HUES64 (cell line): ENCODE results near the gene RAB11FIP2.

Experiments
- H3K27ac ChIP-seq: 2 replicates; pipeline ENCODE4 v1.7.0; 2013; ENCODE audit warnings: low read depth, low read length, inconsistent platforms
- H3K27me3 ChIP-seq: 2 replicates; pipeline ENCODE4 v1.6.1; 2013; ENCODE audit warnings: mild to moderate bottlenecking, low read length; ENCODE audit not compliant: insufficient read depth
- H3K36me3 ChIP-seq: 2 replicates; pipeline ENCODE4 v1.6.1; 2013; ENCODE audit warnings: mild to moderate bottlenecking, low read length; ENCODE audit not compliant: insufficient read depth
- H3K4me1 ChIP-seq: 2 replicates; pipeline ENCODE4 v1.6.1; 2013; ENCODE audit warnings: mild to moderate bottlenecking, low read length, moderate library complexity; ENCODE audit not compliant: insufficient read depth
- H3K4me3 ChIP-seq: 2 replicates; pipeline ENCODE4 v1.5.1; 2013; ENCODE audit warnings: mild to moderate bottlenecking, low read length, moderate library complexity
- H3K9ac ChIP-seq: 2 replicates; pipeline ENCODE4 v1.6.1; 2013; ENCODE audit warnings: mild to moderate bottlenecking, low read depth, low read length
- H3K9me3 ChIP-seq: 2 replicates; pipeline ENCODE4 v1.6.1; 2013; ENCODE audit warnings: low read depth, low read length; ENCODE audit not compliant: insufficient read depth
- WGBS: fragments of 150-250, 120-280 bp; methylation state at CpG from one replicate; pipeline ENCODE4 v1.1.7; 2013; ENCODE audit warnings: missing lambda C conversion rate; 5-methylcytosine and 5-hydroxymethylcytosine counted together

Gene RAB11FIP2

GRCh38 chr10:118007773-118008172 lies 39.0 kb downstream of the RAB11FIP2 start:
- 87% methylated on average over 3 of the region's 3 CpGs for WGBS

GRCh38 chr10:118003126-118003525 lies 43.6 kb downstream of the RAB11FIP2 start:
- H3K9me3 ChIP-seq = no peaks in the 10 kb centered on the region
- peaks cover 19% of the 10 kb centered on the region for H3K36me3 ChIP-seq
- no peak overlapping the region for H3K27ac ChIP-seq
- no peak overlapping the region for H3K9ac ChIP-seq
- 95% methylated on average over 1 of the region's 1 CpG for WGBS
- H3K4me3 ChIP-seq = no peak overlapping the region
- H3K4me1 ChIP-seq = 0 out of 2 replicates have a peak, but pooled peaks cover 3% of the 10 kb centered on the region
- H3K27me3 ChIP-seq = no peaks in the 10 kb centered on the region

More at GRCh38 chr10:118007773-118008172, 39.0 kb downstream of the RAB11FIP2 start:
- peaks cover 2% of the 10 kb centered on the region; the same call in 1 of the 2 replicates for H3K4me1 ChIP-seq
- no peaks in the 10 kb centered on the region for H3K9me3 ChIP-seq
- H3K27me3 ChIP-seq = no peaks in the 10 kb centered on the region
- H3K27ac ChIP-seq = no peak overlapping the region
- H3K4me3 ChIP-seq = no peak overlapping the region
- peaks cover 27% of the 10 kb centered on the region for H3K36me3 ChIP-seq
- no peak overlapping the region for H3K9ac ChIP-seq

- WGBS = 88% methylated on average over 6 of the region's 6 CpGs
Observed at GRCh38 chr10:118002581-118002980, 44.2 kb downstream of the RAB11FIP2 start.

GRCh38 chr10:117997673-117998072 lies 49.1 kb downstream of the RAB11FIP2 start:
- 100% methylated on average over 1 of the region's 1 CpG for WGBS

More at GRCh38 chr10:118002581-118002980, 44.2 kb downstream of the RAB11FIP2 start:
- Histone ChIP-seq H3K9ac (no peak overlapping the region), H3K9me3 (no peaks in the 10 kb centered on the region), H3K4me3 (no peak overlapping the region), H3K36me3 (peaks cover 14% of the 10 kb centered on the region; the same call in 1 of the 2 replicates), H3K4me1 (0 out of 2 replicates have a peak, but pooled peaks cover 3% of the 10 kb centered on the region), H3K27ac (no peak overlapping the region), H3K27me3 (no peaks in the 10 kb centered on the region)

GRCh38 chr10:117996709-117997108 lies 50.0 kb downstream of the RAB11FIP2 start:
- Histone ChIP-seq H3K4me1 (peaks cover 10% of the 10 kb centered on the region), H3K27ac (no peak overlapping the region), H3K27me3 (no peaks in the 10 kb centered on the region), H3K9me3 (no peaks in the 10 kb centered on the region), H3K4me3 (no peak overlapping the region), H3K9ac (no peak overlapping the region), H3K36me3 (no peaks in the 10 kb centered on the region)
- 91% methylated on average over 1 of the region's 1 CpG for WGBS

More at GRCh38 chr10:117997673-117998072, 49.1 kb downstream of the RAB11FIP2 start:
- no peak overlapping the region for H3K4me3 ChIP-seq
- no peaks in the 10 kb centered on the region for H3K36me3 ChIP-seq
- H3K27me3 ChIP-seq = no peaks in the 10 kb centered on the region
- no peak overlapping the region for H3K9ac ChIP-seq
- no peaks in the 10 kb centered on the region for H3K9me3 ChIP-seq
- peaks cover 13% of the 10 kb centered on the region for H3K4me1 ChIP-seq
- no peak overlapping the region for H3K27ac ChIP-seq

GRCh38 chr10:117994771-117995170 lies 52.0 kb downstream of the RAB11FIP2 start:
- H3K4me3 ChIP-seq = no peak overlapping the region
- WGBS = 84% methylated on average over 2 of the region's 2 CpGs
- no peaks in the 10 kb centered on the region for H3K36me3 ChIP-seq

GRCh38 chr10:117993166-117993565 lies 53.6 kb downstream of the RAB11FIP2 start:
- 89% methylated on average over 4 of the region's 4 CpGs for WGBS
- no peaks in the 10 kb centered on the region for H3K36me3 ChIP-seq
- H3K27ac ChIP-seq = no peak overlapping the region
- H3K4me3 ChIP-seq = no peak overlapping the region
- H3K27me3 ChIP-seq = no peaks in the 10 kb centered on the region
- no peaks in the 10 kb centered on the region for H3K9me3 ChIP-seq
- no peak overlapping the region for H3K9ac ChIP-seq
- H3K4me1 ChIP-seq = peaks cover 27% of the 10 kb centered on the region

More at GRCh38 chr10:117994771-117995170, 52.0 kb downstream of the RAB11FIP2 start:
- Histone ChIP-seq H3K27me3 (no peaks in the 10 kb centered on the region), H3K9me3 (no peaks in the 10 kb centered on the region), H3K9ac (no peak overlapping the region), H3K4me1 (peaks cover 16% of the 10 kb centered on the region), H3K27ac (no peak overlapping the region)

- Histone ChIP-seq H3K9ac (no peak overlapping the region), H3K9me3 (no peaks in the 10 kb centered on the region), H3K27ac (no peak overlapping the region), H3K36me3 (no peaks in the 10 kb centered on the region), H3K27me3 (no peaks in the 10 kb centered on the region), H3K4me1 (peaks cover 27% of the 10 kb centered on the region), H3K4me3 (no peak overlapping the region)
- WGBS = 93% methylated on average over 7 of the region's 8 CpGs
Observed at GRCh38 chr10:117991701-117992100, 55.0 kb downstream of the RAB11FIP2 start.

GRCh38 chr10:117989962-117990361 lies 56.8 kb downstream of the RAB11FIP2 start:
- WGBS = 89% methylated on average over 2 of the region's 4 CpGs
- no peak overlapping the region for H3K9ac ChIP-seq
- H3K9me3 ChIP-seq = no peaks in the 10 kb centered on the region
- H3K27ac ChIP-seq = no peak overlapping the region
- no peak overlapping the region for H3K4me3 ChIP-seq
- H3K36me3 ChIP-seq = no peaks in the 10 kb centered on the region
- peaks cover 27% of the 10 kb centered on the region for H3K4me1 ChIP-seq
- no peaks in the 10 kb centered on the region for H3K27me3 ChIP-seq

GRCh38 chr10:117988814-117989213 lies 57.9 kb downstream of the RAB11FIP2 start:
- H3K27me3 ChIP-seq = no peaks in the 10 kb centered on the region
- H3K9ac ChIP-seq = no peak overlapping the region
- H3K4me1 ChIP-seq = peaks cover 26% of the 10 kb centered on the region
- no peak overlapping the region for H3K27ac ChIP-seq
- no peak overlapping the region for H3K4me3 ChIP-seq
- WGBS = 93% methylated on average over 1 of the region's 3 CpGs
- H3K36me3 ChIP-seq = no peaks in the 10 kb centered on the region
- no peaks in the 10 kb centered on the region for H3K9me3 ChIP-seq

GRCh38 chr10:117987244-117987909 lies 59.4 kb downstream of the RAB11FIP2 start:
- H3K4me3 ChIP-seq = no peak overlapping the region
- H3K9ac ChIP-seq = no peak overlapping the region
- H3K4me1 ChIP-seq = peaks cover 16% of the 10 kb centered on the region
- H3K27ac ChIP-seq = no peak overlapping the region
- H3K27me3 ChIP-seq = no peaks in the 10 kb centered on the region
- no peaks in the 10 kb centered on the region for H3K36me3 ChIP-seq
- H3K9me3 ChIP-seq = no peaks in the 10 kb centered on the region
